ENCODE data around the gene RPL36. TPM values are rescaled to one million over a fixed set of nuclear protein-coding genes. Genes with fewer than 3 reads are reported as not detected.

RPL36 gene
- 758 and 1,281 TPM in 2 replicates for total RNA-seq (2014; rRNA removed; shearing (Covaris generic))

- peak; percentile 93 for DNase-seq (ENCODE audit: low spot score)
- in situ Hi-C loops (cut with HindIII; ENCODE audit: low sequenced_read_pairs), result no loop called here
These were observed at the start of gene RPL36 for GRCh38 chr19:5690125-5690954. Gene RPL36, plus strand, starts transcription at chr19:5690295. Its CDS starts 213 bp downstream, at chr19:5690508.

GRCh38 chr19:5641171-5641570, 48.9 kb upstream of the RPL36 start:
- no peak for DNase-seq (ENCODE audit: low spot score)
- in situ Hi-C loops (cut with HindIII; ENCODE audit: low sequenced_read_pairs), result no loop called here

- in situ Hi-C loops (cut with HindIII; ENCODE audit: low sequenced_read_pairs), result no loop called here
- DNase-seq (ENCODE audit: low spot score), result no peak
These were observed 47.9 kb upstream of the RPL36 start for GRCh38 chr19:5642204-5642603.

- no peak for DNase-seq (ENCODE audit: low spot score)
- in situ Hi-C loops (cut with HindIII; ENCODE audit: low sequenced_read_pairs), result no loop called here
These were observed 47.0 kb upstream of the RPL36 start for GRCh38 chr19:5643060-5643459.

GRCh38 chr19:5644037-5644436, 46.1 kb upstream of the RPL36 start:
- in situ Hi-C loops (cut with HindIII; ENCODE audit: low sequenced_read_pairs), result no loop called here
- DNase-seq (ENCODE audit: low spot score), result no peak

- in situ Hi-C loops (cut with HindIII; ENCODE audit: low sequenced_read_pairs), result no loop called here
- DNase-seq (ENCODE audit: low spot score), result no peak
These were observed 44.7 kb upstream of the RPL36 start for GRCh38 chr19:5645409-5645808.

- in situ Hi-C loops (cut with HindIII; ENCODE audit: low sequenced_read_pairs), result no loop called here
These were observed 43.4 kb upstream of the RPL36 start for GRCh38 chr19:5646703-5647102.

GRCh38 chr19:5648464-5648863, 41.6 kb upstream of the RPL36 start:
- DNase-seq (ENCODE audit: low spot score), result no peak
- in situ Hi-C loops (cut with HindIII; ENCODE audit: low sequenced_read_pairs), result no loop called here

More at GRCh38 chr19:5646703-5647102, 43.4 kb upstream of the RPL36 start:
- no peak for DNase-seq (ENCODE audit: low spot score)

GRCh38 chr19:5651361-5651760, 38.7 kb upstream of the RPL36 start:
- in situ Hi-C loops (cut with HindIII; ENCODE audit: low sequenced_read_pairs), result no loop called here
- no peak for DNase-seq (ENCODE audit: low spot score)

- no peak for DNase-seq (ENCODE audit: low spot score)
- in situ Hi-C loops (cut with HindIII; ENCODE audit: low sequenced_read_pairs), result no loop called here
These were observed 37.8 kb upstream of the RPL36 start for GRCh38 chr19:5652261-5652660.

GRCh38 chr19:5654931-5655330, 35.2 kb upstream of the RPL36 start:
- in situ Hi-C loops (cut with HindIII; ENCODE audit: low sequenced_read_pairs), result no loop called here
- DNase-seq (ENCODE audit: low spot score), result no peak

GRCh38 chr19:5655412-5655811, 34.7 kb upstream of the RPL36 start:
- no peak for DNase-seq (ENCODE audit: low spot score)
- in situ Hi-C loops (cut with HindIII; ENCODE audit: low sequenced_read_pairs), result no loop called here

- in situ Hi-C loops (cut with HindIII; ENCODE audit: low sequenced_read_pairs), result no loop called here
- no peak for DNase-seq (ENCODE audit: low spot score)
These were observed 28.6 kb upstream of the RPL36 start for GRCh38 chr19:5661483-5661882.

- in situ Hi-C loops (cut with HindIII; ENCODE audit: low sequenced_read_pairs), result no loop called here
- DNase-seq (ENCODE audit: low spot score), result no peak
These were observed 26.2 kb upstream of the RPL36 start for GRCh38 chr19:5663904-5664303.

- DNase-seq (ENCODE audit: low spot score), result no peak
- in situ Hi-C loops (cut with HindIII; ENCODE audit: low sequenced_read_pairs), result no loop called here
These were observed 25.6 kb upstream of the RPL36 start for GRCh38 chr19:5664515-5664914.

GRCh38 chr19:5665781-5666513, 24.1 kb upstream of the RPL36 start:
- DNase-seq (ENCODE audit: low spot score), result no peak
- in situ Hi-C loops (cut with HindIII; ENCODE audit: low sequenced_read_pairs), result loop anchor here (5.0 kb wide), 1 partner anchor 64 kb away; no protein-coding TSS in a partner anchor

- no peak for DNase-seq (ENCODE audit: low spot score)
- in situ Hi-C loops (cut with HindIII; ENCODE audit: low sequenced_read_pairs), result loop anchor here (5.0 kb wide), 1 partner anchor 65 kb away; no protein-coding TSS in a partner anchor
These were observed 23.0 kb upstream of the RPL36 start for GRCh38 chr19:5666921-5667610.

GRCh38 chr19:5667751-5668271, 22.3 kb upstream of the RPL36 start:
- in situ Hi-C loops (cut with HindIII; ENCODE audit: low sequenced_read_pairs), result loop anchor here (5.0 kb wide), 1 partner anchor 66 kb away; no protein-coding TSS in a partner anchor
- DNase-seq (ENCODE audit: low spot score), result no peak

- no peak for DNase-seq (ENCODE audit: low spot score)
- in situ Hi-C loops (cut with HindIII; ENCODE audit: low sequenced_read_pairs), result loop anchor here (5.0 kb wide), 1 partner anchor 67 kb away; no protein-coding TSS in a partner anchor
These were observed 20.9 kb upstream of the RPL36 start for GRCh38 chr19:5669212-5669611.
